ENCODE data around the gene HAPLN3. TPM values are rescaled to one million over a fixed set of nuclear protein-coding genes. Genes with fewer than 3 reads are reported as not detected.

The HAPLN3 gene
- total RNA-seq, 1 donor from 2014 or later: 5.2 TPM

GRCh38 chr15:88896333-88897033, 1.1 kb upstream of the HAPLN3 start:
- DNase-seq (ENCODE audit: low spot score): no peak

- no peak for DNase-seq (ENCODE audit: low spot score)
These were observed 961 bp downstream of the HAPLN3 start for GRCh38 chr15:88894348-88894818.

- no peak for DNase-seq (ENCODE audit: low spot score)
These were observed 3.6 kb downstream of the HAPLN3 start for GRCh38 chr15:88891540-88892254.

- DNase-seq (ENCODE audit: low spot score): no peak
These were observed 4.8 kb downstream of the HAPLN3 start for GRCh38 chr15:88890495-88890894.

- no peak for DNase-seq (ENCODE audit: low spot score)
These were observed 6.6 kb downstream of the HAPLN3 start for GRCh38 chr15:88888719-88889118.

GRCh38 chr15:88887068-88887580, 8.2 kb downstream of the HAPLN3 start:
- DNase-seq (ENCODE audit: low spot score): no peak

- DNase-seq (ENCODE audit: low spot score): no peak
These were observed 12.6 kb downstream of the HAPLN3 start for GRCh38 chr15:88882785-88883184.

- DNase-seq (ENCODE audit: low spot score): no peak
These were observed 13.6 kb downstream of the HAPLN3 start for GRCh38 chr15:88881775-88882174.

GRCh38 chr15:88880944-88881740, 14.2 kb downstream of the HAPLN3 start:
- DNase-seq (ENCODE audit: low spot score): no peak

- no peak for DNase-seq (ENCODE audit: low spot score)
These were observed 16.6 kb downstream of the HAPLN3 start for GRCh38 chr15:88878720-88879184.

- DNase-seq (ENCODE audit: low spot score): no peak
These were observed 17.4 kb downstream of the HAPLN3 start for GRCh38 chr15:88877906-88878305.

GRCh38 chr15:88877415-88877814, 17.9 kb downstream of the HAPLN3 start:
- no peak for DNase-seq (ENCODE audit: low spot score)

- DNase-seq (ENCODE audit: low spot score): no peak
These were observed 18.8 kb downstream of the HAPLN3 start for GRCh38 chr15:88876573-88876972.

GRCh38 chr15:88874684-88875083, 20.7 kb downstream of the HAPLN3 start:
- DNase-seq (ENCODE audit: low spot score): no peak

GRCh38 chr15:88874275-88874674, 21.1 kb downstream of the HAPLN3 start:
- no peak for DNase-seq (ENCODE audit: low spot score)

GRCh38 chr15:88873786-88874185, 21.6 kb downstream of the HAPLN3 start:
- DNase-seq (ENCODE audit: low spot score): no peak

GRCh38 chr15:88872706-88873105, 22.6 kb downstream of the HAPLN3 start:
- no peak for DNase-seq (ENCODE audit: low spot score)

GRCh38 chr15:88872106-88872505, 23.2 kb downstream of the HAPLN3 start:
- no peak for DNase-seq (ENCODE audit: low spot score)

GRCh38 chr15:88871313-88871712, 24.0 kb downstream of the HAPLN3 start:
- DNase-seq (ENCODE audit: low spot score): no peak

- no peak for DNase-seq (ENCODE audit: low spot score)
These were observed 29.0 kb downstream of the HAPLN3 start for GRCh38 chr15:88866295-88866881.

GRCh38 chr15:88865498-88866099, 29.7 kb downstream of the HAPLN3 start:
- DNase-seq (ENCODE audit: low spot score): no peak
